ENCODE results near the gene WDR72.
"Not testable (repeated sequence)": the region's sequence is repeated elsewhere in the genome, so short reads cannot be mapped to it uniquely, and the experiment has no call there.

The WDR72 gene

DNA sequence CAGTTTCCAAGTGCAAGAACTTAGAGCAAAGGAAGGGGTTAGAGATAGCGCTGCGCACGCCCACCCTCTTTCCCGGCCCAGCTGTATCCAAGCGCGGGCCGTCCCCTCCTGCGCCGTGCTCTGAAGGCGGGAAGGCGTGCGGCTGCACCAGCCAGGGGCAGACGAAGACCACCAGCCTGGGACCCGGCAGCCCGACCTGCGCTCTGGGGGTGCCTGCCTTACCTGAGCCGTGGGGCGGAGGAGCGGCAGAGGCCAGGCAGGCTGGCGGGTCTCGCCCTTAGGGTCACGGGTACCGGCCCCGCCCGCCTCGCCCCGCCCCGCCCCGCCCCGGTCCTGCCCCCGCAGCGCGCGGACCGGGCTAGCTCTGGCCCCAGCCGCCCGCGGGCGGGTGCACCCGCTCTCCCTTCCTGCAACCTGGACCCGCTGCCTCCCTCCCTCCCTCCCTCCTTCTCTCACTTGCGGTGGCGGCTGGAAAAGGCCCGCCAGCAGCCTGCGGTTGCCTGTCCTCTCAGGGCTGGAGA lies at the start of gene WDR72:
TSS of gene WDR72 (minus strand) at position 253 of the 521 bp plus-strand sequence. CDS start 26,514 bp downstream, outside the sequence.
- H3K4me1 ChIP-seq (ENCODE audit: insufficient read depth, insufficient read length) = no peaks in the 10 kb centered on the region
- no peaks in the 10 kb centered on the region for H3K36me3 ChIP-seq (ENCODE audit: insufficient read depth, insufficient read length, low read length)
- peak within 1 kb of the TSS; percentile 32 for H3K9ac ChIP-seq (ENCODE audit: insufficient read length, low read depth)
- H3K9me3 ChIP-seq (ENCODE audit: insufficient read depth, low read length) = no peaks in the 10 kb centered on the region
- no peak for TF ChIP-seq SUZ12 (IDR thresholded peaks at IDR 0.05; ENCODE audit: extremely low read depth, insufficient read depth, insufficient read length)
- no peak for TF ChIP-seq ZNF274 (IDR thresholded peaks at IDR 0.05; ENCODE audit: low read depth, low read length)
- no peak for TF ChIP-seq YY1 (IDR thresholded peaks at IDR 0.05; ENCODE audit: insufficient read depth, insufficient read length)
- H3K4me3 ChIP-seq (ENCODE audit: insufficient read length, low read depth) = peak within 1 kb of the TSS; percentile 56
- H3K27me3 ChIP-seq (ENCODE audit: insufficient read depth, insufficient read length) = peaks cover 8% of the 10 kb centered on the region
- DNase-seq (ENCODE audit: low read depth, low spot score) = peak; percentile 11

DNA sequence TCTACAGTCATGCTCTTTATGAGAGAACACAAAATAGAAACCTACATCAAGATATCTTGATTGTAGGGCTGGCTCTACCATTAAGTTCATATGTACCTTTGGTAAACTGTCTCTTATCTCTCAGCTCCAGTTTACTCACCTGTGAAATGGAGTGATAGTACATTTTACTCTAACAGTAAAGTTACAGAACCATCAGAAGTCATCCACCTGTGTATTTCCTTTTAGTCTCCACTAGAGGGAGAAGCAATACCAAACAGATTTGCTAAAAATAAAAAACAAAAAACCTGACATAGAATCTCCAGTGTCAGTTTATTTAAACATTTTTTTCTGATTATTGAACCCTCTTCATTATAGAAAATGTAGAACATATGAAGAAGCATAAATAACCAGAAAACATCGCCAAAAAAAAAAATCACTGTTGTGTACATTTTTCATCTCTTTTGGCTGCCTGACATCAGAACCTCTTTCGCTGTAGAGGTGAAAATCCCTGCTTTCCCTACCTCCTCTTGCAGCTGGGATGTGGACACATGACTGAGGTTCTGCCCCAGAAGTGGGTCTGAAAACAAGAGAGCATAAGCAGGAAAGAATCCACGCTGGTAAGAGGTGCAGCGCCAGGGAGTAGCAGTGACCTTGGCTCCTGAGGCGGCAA lies 48.7 kb upstream of the WDR72 start:
- no peaks in the 10 kb centered on the region for H3K36me3 ChIP-seq (ENCODE audit: insufficient read depth, insufficient read length, low read length)
- H3K4me3 ChIP-seq (ENCODE audit: insufficient read length, low read depth) = no peak overlapping the region
- no peaks in the 10 kb centered on the region for H3K9me3 ChIP-seq (ENCODE audit: insufficient read depth, low read length)
- TF ChIP-seq ZNF274 (IDR thresholded peaks at IDR 0.05; ENCODE audit: low read depth, low read length) (no peak), SUZ12 (IDR thresholded peaks at IDR 0.05; ENCODE audit: extremely low read depth, insufficient read depth, insufficient read length) (no peak), YY1 (IDR thresholded peaks at IDR 0.05; ENCODE audit: insufficient read depth, insufficient read length) (no peak)
- no peak overlapping the region for H3K9ac ChIP-seq (ENCODE audit: insufficient read length, low read depth)
- H3K27me3 ChIP-seq (ENCODE audit: insufficient read depth, insufficient read length) = no peaks in the 10 kb centered on the region
- H3K4me1 ChIP-seq (ENCODE audit: insufficient read depth, insufficient read length) = no peaks in the 10 kb centered on the region
- DNase-seq (ENCODE audit: low read depth, low spot score) = no peak

- H3K9ac ChIP-seq (ENCODE audit: insufficient read length, low read depth) = no peak overlapping the region
- no peak for DNase-seq (ENCODE audit: low read depth, low spot score)
- H3K9me3 ChIP-seq (ENCODE audit: insufficient read depth, low read length) = no peaks in the 10 kb centered on the region
- TF ChIP-seq ZNF274 (IDR thresholded peaks at IDR 0.05; ENCODE audit: low read depth, low read length) (no peak), YY1 (IDR thresholded peaks at IDR 0.05; ENCODE audit: insufficient read depth, insufficient read length) (no peak), SUZ12 (IDR thresholded peaks at IDR 0.05; ENCODE audit: extremely low read depth, insufficient read depth, insufficient read length) (no peak)
- no peak overlapping the region for H3K4me3 ChIP-seq (ENCODE audit: insufficient read length, low read depth)
- no peaks in the 10 kb centered on the region for H3K4me1 ChIP-seq (ENCODE audit: insufficient read depth, insufficient read length)
- H3K36me3 ChIP-seq (ENCODE audit: insufficient read depth, insufficient read length, low read length) = no peaks in the 10 kb centered on the region
- no peaks in the 10 kb centered on the region for H3K27me3 ChIP-seq (ENCODE audit: insufficient read depth, insufficient read length)
Measured at GRCh38 chr15:53807501-53807900, 48.0 kb upstream of the WDR72 start.

DNA sequence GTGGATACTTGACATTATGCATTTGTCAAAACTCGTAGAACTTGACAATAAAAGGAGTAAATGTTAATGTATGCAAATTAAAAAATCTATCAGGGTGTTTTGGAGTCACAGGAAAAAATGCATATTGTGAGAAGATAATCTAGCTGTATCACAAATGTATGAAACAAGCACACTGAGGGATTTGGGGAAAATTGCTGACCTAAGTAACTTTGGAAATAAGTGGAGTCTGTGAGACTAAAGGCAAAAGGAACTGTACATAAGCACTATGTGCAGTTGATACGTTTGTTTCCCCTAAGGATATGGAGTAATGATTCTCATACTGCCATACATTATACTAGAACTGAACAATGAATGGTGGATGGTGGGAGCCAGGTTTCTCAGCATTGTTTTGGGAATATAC lies 43.2 kb upstream of the WDR72 start:
- no peaks in the 10 kb centered on the region for H3K4me1 ChIP-seq (ENCODE audit: insufficient read depth, insufficient read length)
- no peak for DNase-seq (ENCODE audit: low read depth, low spot score)
- H3K4me3 ChIP-seq (ENCODE audit: insufficient read length, low read depth) = no peak overlapping the region
- H3K9ac ChIP-seq (ENCODE audit: insufficient read length, low read depth) = no peak overlapping the region
- no peaks in the 10 kb centered on the region for H3K9me3 ChIP-seq (ENCODE audit: insufficient read depth, low read length)
- TF ChIP-seq ZNF274 (IDR thresholded peaks at IDR 0.05; ENCODE audit: low read depth, low read length) = no peak
- no peak for TF ChIP-seq YY1 (IDR thresholded peaks at IDR 0.05; ENCODE audit: insufficient read depth, insufficient read length)
- no peak for TF ChIP-seq SUZ12 (IDR thresholded peaks at IDR 0.05; ENCODE audit: extremely low read depth, insufficient read depth, insufficient read length)
- no peaks in the 10 kb centered on the region for H3K36me3 ChIP-seq (ENCODE audit: insufficient read depth, insufficient read length, low read length)
- H3K27me3 ChIP-seq (ENCODE audit: insufficient read depth, insufficient read length) = no peaks in the 10 kb centered on the region

DNA sequence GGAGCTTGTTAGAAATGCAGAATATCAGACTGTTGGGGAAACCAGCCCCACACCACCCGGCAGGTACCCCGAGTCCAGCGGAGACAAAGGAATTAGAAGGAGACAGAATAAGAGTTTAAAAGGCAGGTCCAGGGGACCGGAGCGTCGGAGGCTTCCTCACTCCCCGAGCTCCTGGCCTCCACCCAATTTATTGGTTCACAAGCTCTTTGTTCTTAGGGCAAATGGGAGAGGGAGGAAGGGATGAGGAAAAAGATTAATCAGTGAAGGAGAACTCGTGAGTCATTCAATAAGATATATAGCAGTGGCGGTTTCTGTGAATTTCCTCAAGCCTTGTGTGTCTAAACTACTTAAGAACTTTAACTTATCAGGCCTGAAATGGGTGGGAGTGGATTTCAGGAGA lies 32.1 kb upstream of the WDR72 start:
- Histone ChIP-seq H3K4me3 (ENCODE audit: insufficient read length, low read depth) (no peak overlapping the region), H3K9me3 (ENCODE audit: insufficient read depth, low read length) (no peaks in the 10 kb centered on the region), H3K36me3 (ENCODE audit: insufficient read depth, insufficient read length, low read length) (no peaks in the 10 kb centered on the region), H3K9ac (ENCODE audit: insufficient read length, low read depth) (no peak overlapping the region), H3K4me1 (ENCODE audit: insufficient read depth, insufficient read length) (no peaks in the 10 kb centered on the region), H3K27me3 (ENCODE audit: insufficient read depth, insufficient read length) (no peaks in the 10 kb centered on the region)
- DNase-seq (ENCODE audit: low read depth, low spot score) = no peak
- no peak for TF ChIP-seq YY1 (IDR thresholded peaks at IDR 0.05; ENCODE audit: insufficient read depth, insufficient read length)
- TF ChIP-seq ZNF274 (IDR thresholded peaks at IDR 0.05; ENCODE audit: low read depth, low read length) = no peak
- TF ChIP-seq SUZ12 (IDR thresholded peaks at IDR 0.05; ENCODE audit: extremely low read depth, insufficient read depth, insufficient read length) = no peak

DNA sequence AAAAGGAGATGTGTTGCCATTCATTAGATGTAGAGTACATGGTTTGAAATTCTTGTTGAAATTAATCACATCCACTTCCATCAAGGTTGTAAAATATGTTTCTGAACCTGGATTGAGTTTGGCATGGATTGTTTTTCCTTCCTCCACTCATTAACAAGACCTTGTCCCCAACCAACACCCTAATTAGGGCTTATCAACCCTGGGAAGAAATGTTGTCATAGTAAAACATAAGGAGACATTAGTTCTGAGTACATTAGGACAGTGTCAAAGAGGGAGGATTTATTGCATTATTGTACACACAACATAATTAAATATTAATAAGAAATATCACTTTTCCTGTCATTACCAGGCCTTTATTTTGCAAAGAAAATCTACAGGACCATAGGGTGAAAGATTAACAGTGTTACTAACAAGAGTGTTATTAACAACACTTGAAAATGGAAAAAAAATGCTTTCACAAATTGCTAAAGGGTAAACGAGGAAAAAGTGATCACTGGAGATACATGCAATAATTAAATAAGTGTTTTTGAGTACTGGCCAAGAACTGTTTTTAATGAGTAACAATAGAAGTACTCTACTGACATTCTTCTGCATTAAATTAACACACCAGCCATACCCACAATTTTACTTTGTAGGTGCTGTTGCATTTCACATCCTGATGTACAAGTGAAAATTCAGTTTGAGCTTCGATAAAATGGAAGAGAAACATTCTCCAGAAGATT lies 30.4 kb upstream of the WDR72 start:
- TF ChIP-seq SUZ12 (IDR thresholded peaks at IDR 0.05; ENCODE audit: extremely low read depth, insufficient read depth, insufficient read length) (no peak), YY1 (IDR thresholded peaks at IDR 0.05; ENCODE audit: insufficient read depth, insufficient read length) (no peak), ZNF274 (IDR thresholded peaks at IDR 0.05; ENCODE audit: low read depth, low read length) (no peak)
- no peaks in the 10 kb centered on the region for H3K36me3 ChIP-seq (ENCODE audit: insufficient read depth, insufficient read length, low read length)
- H3K9me3 ChIP-seq (ENCODE audit: insufficient read depth, low read length) = peaks cover 4% of the 10 kb centered on the region; the same call in 1 of the 2 replicates
- no peaks in the 10 kb centered on the region for H3K27me3 ChIP-seq (ENCODE audit: insufficient read depth, insufficient read length)
- H3K4me3 ChIP-seq (ENCODE audit: insufficient read length, low read depth) = no peak overlapping the region
- no peaks in the 10 kb centered on the region for H3K4me1 ChIP-seq (ENCODE audit: insufficient read depth, insufficient read length)
- DNase-seq (ENCODE audit: low read depth, low spot score) = no peak
- H3K9ac ChIP-seq (ENCODE audit: insufficient read length, low read depth) = no peak overlapping the region

DNA sequence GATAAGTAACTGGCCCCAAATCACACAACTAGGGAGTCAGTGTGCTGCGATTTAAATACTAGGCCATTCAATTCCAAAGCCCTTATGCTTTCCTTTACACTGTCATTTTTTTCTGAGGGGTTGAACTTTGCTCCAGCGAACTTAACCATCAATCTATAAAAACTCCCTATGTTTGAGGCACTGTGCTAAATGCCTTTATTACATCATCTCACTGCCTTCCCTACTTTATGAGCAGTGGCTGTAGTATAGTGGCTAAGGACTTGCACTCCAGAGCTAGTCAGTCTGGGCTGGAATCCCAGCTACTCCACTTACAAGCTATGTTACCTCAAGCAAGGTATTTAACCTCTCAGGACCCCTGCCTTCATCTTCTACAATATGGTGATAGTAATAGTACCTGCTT lies 26.9 kb upstream of the WDR72 start:
- no peak overlapping the region for H3K9ac ChIP-seq (ENCODE audit: insufficient read length, low read depth)
- H3K36me3 ChIP-seq (ENCODE audit: insufficient read depth, insufficient read length, low read length) = no peaks in the 10 kb centered on the region
- peaks cover 11% of the 10 kb centered on the region; the same call in 1 of the 2 replicates for H3K9me3 ChIP-seq (ENCODE audit: insufficient read depth, low read length)
- no peak for DNase-seq (ENCODE audit: low read depth, low spot score)
- H3K4me3 ChIP-seq (ENCODE audit: insufficient read length, low read depth) = no peak overlapping the region
- TF ChIP-seq SUZ12 (IDR thresholded peaks at IDR 0.05; ENCODE audit: extremely low read depth, insufficient read depth, insufficient read length) = no peak
- no peaks in the 10 kb centered on the region for H3K27me3 ChIP-seq (ENCODE audit: insufficient read depth, insufficient read length)
- no peaks in the 10 kb centered on the region for H3K4me1 ChIP-seq (ENCODE audit: insufficient read depth, insufficient read length)

DNA sequence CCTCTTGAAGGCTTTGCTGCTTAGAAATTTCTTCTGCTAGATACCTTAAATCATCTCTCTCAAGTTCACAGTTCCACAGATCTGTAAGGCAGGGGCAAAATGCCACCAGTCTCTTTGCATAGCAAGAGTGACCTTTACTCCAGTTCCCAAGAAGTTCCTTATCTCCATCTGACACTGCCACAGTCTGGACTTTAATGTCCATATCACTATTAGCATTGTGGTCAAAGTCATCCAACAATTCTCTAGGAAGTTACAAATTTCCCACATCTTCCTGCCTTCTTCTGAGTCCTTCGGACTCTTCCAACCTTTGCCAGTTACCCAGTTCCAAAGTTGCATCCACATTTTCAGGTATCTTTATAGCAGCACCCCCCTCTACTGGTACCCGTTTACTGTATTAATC lies 25.8 kb upstream of the WDR72 start:
- not testable (repeated sequence) for DNase-seq (ENCODE audit: low read depth, low spot score); H3K4me3 ChIP-seq (ENCODE audit: insufficient read length, low read depth); H3K9ac ChIP-seq (ENCODE audit: insufficient read length, low read depth); H3K4me1 ChIP-seq (ENCODE audit: insufficient read depth, insufficient read length); H3K36me3 ChIP-seq (ENCODE audit: insufficient read depth, insufficient read length, low read length); H3K27me3 ChIP-seq (ENCODE audit: insufficient read depth, insufficient read length)
- peaks cover 11% of the 10 kb centered on the region; the same call in 1 of the 2 replicates for H3K9me3 ChIP-seq (ENCODE audit: insufficient read depth, low read length)

All from NT2/D1 (cell line).